ENCODE data around the gene NEU3.

NEU3 gene

DNA sequence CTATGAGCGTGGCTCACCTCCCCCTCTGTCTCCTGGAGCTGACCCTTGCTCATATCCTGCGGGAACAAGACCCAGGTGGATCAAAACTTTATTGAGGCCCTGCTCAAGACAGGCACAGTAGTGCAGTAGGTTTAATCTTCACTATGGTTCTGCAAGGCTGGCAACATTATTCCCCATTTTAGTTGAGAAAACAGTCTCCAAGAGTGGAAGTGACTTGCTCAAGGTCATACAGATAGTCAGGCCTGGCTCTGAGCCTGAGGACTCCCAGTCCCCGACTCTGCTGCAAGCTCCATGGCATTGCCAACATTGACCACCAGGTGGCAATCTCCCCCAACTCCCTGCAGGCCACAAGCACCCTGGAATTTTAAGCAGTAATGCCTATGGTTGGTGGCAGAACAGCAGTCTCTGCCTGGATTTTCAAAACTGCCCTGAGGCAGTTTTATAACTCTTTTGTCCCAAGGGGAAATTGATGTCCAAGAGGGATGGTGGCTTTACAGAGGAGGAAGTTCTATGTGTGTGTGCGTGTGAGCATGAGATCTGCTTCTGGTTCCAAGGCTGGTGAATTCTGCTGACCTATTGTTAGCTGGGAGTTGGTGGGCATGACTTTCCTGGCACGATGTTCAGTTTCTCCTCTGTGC, 34.1 kb downstream of the NEU3 start:
- Histone ChIP-seq H3K27ac (ENCODE audit: low read depth, low read length) (no peak overlapping the region), H3K27me3 (ENCODE audit: control insufficient read depth, insufficient read depth, low read length) (no peaks in the 10 kb centered on the region), H3K4me1 (ENCODE audit: control insufficient read depth, insufficient read depth, low read length) (no peaks in the 10 kb centered on the region), H3K4me3 (ENCODE audit: low read length) (no peak overlapping the region), H3K9ac (ENCODE audit: low read length) (no peak overlapping the region), H3K36me3 (ENCODE audit: control insufficient read depth, insufficient read depth, low read length) (no peaks in the 10 kb centered on the region)

DNA sequence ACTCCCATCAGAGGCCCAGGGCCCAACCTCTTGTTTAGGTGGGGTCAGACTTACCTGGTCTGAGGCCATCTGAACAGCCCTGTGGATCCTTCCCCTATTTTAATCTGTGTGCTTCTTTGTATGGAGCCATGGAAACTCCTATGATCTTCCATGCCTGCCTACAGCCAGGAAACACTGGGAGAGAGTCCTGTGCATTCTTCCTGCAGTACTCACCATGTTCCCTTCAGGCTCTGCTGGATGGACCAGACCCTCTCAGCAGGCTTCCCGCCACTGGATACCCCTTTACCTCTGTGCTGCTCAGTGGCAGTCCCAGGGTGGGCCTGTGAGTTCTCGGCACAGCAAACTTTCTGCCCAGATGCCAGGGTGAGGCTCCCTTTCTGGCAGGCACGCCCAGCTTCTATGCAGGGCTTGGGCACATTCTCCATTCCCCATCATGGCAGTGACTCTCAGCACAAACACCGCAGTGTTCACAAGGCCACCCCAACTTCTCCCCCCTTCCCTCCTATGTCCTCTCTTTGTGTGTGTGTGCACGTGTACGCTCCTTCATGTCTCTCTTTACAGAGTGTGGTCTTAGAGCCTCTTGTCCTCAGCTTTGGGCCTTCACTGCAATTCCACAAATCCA, 34.8 kb downstream of the NEU3 start:
- Histone ChIP-seq H3K9ac (ENCODE audit: low read length) (no peak overlapping the region), H3K36me3 (ENCODE audit: control insufficient read depth, insufficient read depth, low read length) (no peaks in the 10 kb centered on the region), H3K27me3 (ENCODE audit: control insufficient read depth, insufficient read depth, low read length) (no peaks in the 10 kb centered on the region), H3K27ac (ENCODE audit: low read depth, low read length) (no peak overlapping the region), H3K4me3 (ENCODE audit: low read length) (no peak overlapping the region), H3K4me1 (ENCODE audit: control insufficient read depth, insufficient read depth, low read length) (no peaks in the 10 kb centered on the region)

DNA sequence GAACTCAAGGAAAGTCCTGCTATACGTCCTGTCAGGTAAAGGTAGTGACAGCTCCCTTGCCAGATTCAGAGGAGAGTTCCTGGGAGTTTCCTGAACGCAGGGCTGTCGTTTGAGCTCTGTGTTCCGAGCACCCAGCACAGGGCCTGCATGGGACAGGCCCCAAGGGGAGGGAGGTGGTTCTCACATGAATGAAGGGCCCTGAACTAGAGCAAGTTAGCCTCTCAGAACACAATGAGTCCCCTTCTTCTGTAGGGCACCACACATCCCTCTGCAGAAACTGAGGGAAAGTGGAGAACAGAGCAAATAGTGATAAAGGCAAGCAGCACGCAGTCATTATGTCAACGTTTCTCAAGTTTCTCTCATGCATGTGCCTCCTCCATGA, 35.3 kb downstream of the NEU3 start:
- Histone ChIP-seq H3K4me1 (ENCODE audit: control insufficient read depth, insufficient read depth, low read length) (no peaks in the 10 kb centered on the region), H3K27ac (ENCODE audit: low read depth, low read length) (no peak overlapping the region), H3K9ac (ENCODE audit: low read length) (no peak overlapping the region), H3K4me3 (ENCODE audit: low read length) (no peak overlapping the region), H3K27me3 (ENCODE audit: control insufficient read depth, insufficient read depth, low read length) (no peaks in the 10 kb centered on the region), H3K36me3 (ENCODE audit: control insufficient read depth, insufficient read depth, low read length) (no peaks in the 10 kb centered on the region)

DNA sequence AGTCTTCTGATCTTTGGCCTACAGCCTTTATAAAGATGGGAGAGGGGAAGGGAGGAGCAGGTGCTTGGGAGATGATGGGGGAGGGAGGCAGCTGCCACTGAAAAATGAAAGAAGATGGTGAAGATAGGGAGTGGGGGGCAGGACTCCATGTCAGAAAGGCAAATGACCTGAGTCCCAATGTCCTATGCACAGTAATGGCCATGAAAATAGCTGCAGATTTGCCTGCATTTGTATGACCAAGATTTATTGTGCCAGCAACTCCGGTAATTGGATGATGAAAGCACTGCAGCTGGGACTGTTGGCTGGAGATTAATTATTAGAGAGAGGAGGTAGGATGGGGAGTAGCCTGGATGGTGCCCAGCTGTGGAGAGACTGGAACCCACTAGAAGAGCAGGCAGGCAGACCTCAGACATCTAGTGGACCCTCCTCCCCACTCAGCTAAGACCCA, 36.1 kb downstream of the NEU3 start:
- Histone ChIP-seq H3K36me3 (ENCODE audit: control insufficient read depth, insufficient read depth, low read length) (no peaks in the 10 kb centered on the region), H3K4me3 (ENCODE audit: low read length) (no peak overlapping the region), H3K27me3 (ENCODE audit: control insufficient read depth, insufficient read depth, low read length) (no peaks in the 10 kb centered on the region), H3K27ac (ENCODE audit: low read depth, low read length) (no peak overlapping the region), H3K4me1 (ENCODE audit: control insufficient read depth, insufficient read depth, low read length) (no peaks in the 10 kb centered on the region), H3K9ac (ENCODE audit: low read length) (no peak overlapping the region)

DNA sequence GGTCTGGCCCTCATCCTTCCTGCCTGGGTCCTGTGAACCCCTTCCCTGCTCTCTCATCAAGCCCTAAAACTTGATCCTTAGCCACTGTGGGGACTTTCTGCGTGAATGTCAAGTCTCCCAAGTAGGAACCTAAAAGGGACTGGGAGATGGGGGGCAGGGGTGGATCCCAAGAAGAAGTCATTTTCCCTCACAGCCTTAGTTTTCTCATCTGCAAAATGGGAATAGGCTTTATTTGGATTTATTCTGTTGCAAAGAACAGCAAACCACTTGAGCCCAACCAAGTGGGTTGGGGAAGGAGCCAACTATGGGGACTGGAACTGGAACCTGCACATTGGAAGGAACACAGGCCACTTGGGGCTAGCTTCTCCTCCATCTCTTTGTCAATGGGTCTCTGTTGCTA, 36.8 kb downstream of the NEU3 start:
- Histone ChIP-seq H3K9ac (ENCODE audit: low read length) (no peak overlapping the region), H3K27me3 (ENCODE audit: control insufficient read depth, insufficient read depth, low read length) (no peaks in the 10 kb centered on the region), H3K4me3 (ENCODE audit: low read length) (no peak overlapping the region), H3K4me1 (ENCODE audit: control insufficient read depth, insufficient read depth, low read length) (no peaks in the 10 kb centered on the region), H3K27ac (ENCODE audit: low read depth, low read length) (no peak overlapping the region), H3K36me3 (ENCODE audit: control insufficient read depth, insufficient read depth, low read length) (no peaks in the 10 kb centered on the region)

DNA sequence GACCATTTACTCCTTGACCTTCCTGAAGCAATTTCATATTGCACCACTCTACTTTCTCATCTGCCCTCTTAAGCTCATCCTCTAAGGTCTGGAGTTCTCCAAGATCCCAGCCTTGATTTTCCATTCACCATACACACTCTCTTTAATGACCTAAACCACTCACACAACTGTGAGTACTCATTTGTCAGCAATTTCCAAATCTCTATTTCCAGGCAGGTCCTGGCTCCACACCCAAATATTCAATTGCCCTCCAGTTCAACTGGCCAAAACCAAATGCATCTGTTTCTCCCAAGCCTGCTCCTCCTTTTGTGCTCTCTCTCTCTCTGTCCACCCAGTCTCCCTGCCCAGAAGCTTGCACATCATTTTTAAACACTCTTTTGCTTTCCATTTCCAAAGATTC, 39.6 kb downstream of the NEU3 start:
- Histone ChIP-seq H3K4me3 (ENCODE audit: low read length) (no peak overlapping the region), H3K27ac (ENCODE audit: low read depth, low read length) (no peak overlapping the region), H3K9ac (ENCODE audit: low read length) (no peak overlapping the region), H3K27me3 (ENCODE audit: control insufficient read depth, insufficient read depth, low read length) (no peaks in the 10 kb centered on the region), H3K4me1 (ENCODE audit: control insufficient read depth, insufficient read depth, low read length) (no peaks in the 10 kb centered on the region), H3K36me3 (ENCODE audit: control insufficient read depth, insufficient read depth, low read length) (no peaks in the 10 kb centered on the region)

DNA sequence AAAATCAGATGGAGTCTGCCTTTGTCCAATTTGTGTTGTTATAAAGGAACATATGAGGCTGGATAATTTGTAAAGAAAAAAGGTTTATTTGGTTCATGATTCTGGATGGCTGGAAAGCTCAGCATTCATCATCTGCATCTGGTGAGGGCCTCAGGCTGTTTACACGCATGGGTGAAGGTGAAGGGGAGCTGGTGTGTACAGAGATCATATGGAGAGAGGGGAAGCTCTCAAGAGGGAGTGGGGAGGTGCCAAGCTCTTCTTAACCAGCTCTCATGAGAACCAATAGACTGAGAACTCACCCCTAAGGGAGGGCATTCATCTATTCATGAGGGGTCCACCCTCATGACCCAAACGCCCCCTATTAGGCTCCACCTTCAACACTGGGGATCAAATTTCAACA, 40.0 kb downstream of the NEU3 start:
- no peaks in the 10 kb centered on the region for H3K4me1 ChIP-seq (ENCODE audit: control insufficient read depth, insufficient read depth, low read length)
- no peak overlapping the region for H3K9ac ChIP-seq (ENCODE audit: low read length)
- no peaks in the 10 kb centered on the region for H3K27me3 ChIP-seq (ENCODE audit: control insufficient read depth, insufficient read depth, low read length)
- H3K36me3 ChIP-seq (ENCODE audit: control insufficient read depth, insufficient read depth, low read length): no peaks in the 10 kb centered on the region
- no peak overlapping the region for H3K27ac ChIP-seq (ENCODE audit: low read depth, low read length)
- no peak overlapping the region for H3K4me3 ChIP-seq (ENCODE audit: low read length)

DNA sequence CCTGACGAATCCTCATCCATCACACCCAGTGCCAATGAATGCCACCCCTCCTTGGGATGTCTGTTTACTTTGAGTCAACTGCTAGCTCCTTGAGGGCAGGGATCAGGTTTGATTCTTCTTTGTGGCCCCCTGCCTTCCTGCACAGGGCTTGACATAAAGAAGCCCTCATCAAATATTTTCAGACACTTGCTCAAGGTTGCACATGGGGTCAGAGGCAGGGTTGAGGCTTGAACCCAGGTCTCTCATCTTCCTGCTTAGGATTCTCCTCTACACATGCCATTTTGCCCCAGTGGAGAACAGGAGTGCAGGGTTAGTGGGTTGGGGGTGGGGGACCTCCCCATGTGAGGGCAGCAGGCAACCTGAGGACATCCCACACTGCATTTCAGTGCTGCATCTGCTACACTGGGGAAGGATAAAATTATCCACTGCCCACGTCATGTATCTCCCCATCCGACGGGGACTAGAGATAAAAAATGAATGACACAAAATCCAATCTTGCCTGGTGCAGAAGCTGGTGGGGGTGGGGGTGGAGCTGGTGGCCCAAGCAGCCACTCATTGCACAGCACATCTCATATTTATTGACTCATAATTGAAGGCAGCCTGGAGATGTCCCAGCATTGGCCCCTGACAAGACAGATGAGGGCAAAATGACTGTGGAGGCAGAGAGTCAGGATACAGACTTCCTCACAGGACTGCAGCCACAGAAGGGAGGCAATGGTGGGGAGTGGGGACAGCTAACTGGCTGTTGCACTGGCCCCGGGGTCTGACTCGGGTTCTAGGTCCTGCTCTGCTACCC, 41.3 kb downstream of the NEU3 start:
- Histone ChIP-seq H3K27me3 (ENCODE audit: control insufficient read depth, insufficient read depth, low read length) (no peaks in the 10 kb centered on the region), H3K4me1 (ENCODE audit: control insufficient read depth, insufficient read depth, low read length) (no peaks in the 10 kb centered on the region), H3K27ac (ENCODE audit: low read depth, low read length) (no peak overlapping the region), H3K9ac (ENCODE audit: low read length) (no peak overlapping the region), H3K36me3 (ENCODE audit: control insufficient read depth, insufficient read depth, low read length) (no peaks in the 10 kb centered on the region), H3K4me3 (ENCODE audit: low read length) (no peak overlapping the region)

DNA sequence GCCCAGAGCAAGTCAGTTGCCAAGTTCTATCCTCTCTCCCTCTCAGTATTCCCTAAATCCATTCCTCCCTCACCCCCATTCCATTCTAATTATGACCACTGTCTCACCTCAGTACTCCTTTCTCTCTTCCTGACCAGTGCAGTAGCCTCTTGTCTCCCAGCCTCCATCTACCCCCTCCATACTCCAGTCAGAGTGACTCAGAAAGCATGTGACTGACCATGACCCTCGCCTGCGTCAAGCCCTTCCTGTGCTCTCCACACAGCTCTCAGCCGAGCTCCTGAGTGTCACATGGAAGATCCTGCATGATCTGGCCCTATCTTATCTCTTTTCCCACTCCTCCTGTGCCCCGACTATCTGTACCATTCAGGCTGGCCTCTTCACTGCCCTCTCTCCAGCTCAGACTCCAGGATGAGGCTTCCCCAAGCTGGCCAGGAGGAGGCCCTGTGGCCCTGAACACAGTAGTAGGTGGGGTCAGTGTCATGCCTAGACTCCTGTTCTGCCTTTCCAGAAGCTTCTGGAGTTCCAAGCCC, 42.6 kb downstream of the NEU3 start:
- Histone ChIP-seq H3K27ac (ENCODE audit: low read depth, low read length) (no peak overlapping the region), H3K36me3 (ENCODE audit: control insufficient read depth, insufficient read depth, low read length) (no peaks in the 10 kb centered on the region), H3K27me3 (ENCODE audit: control insufficient read depth, insufficient read depth, low read length) (no peaks in the 10 kb centered on the region), H3K4me1 (ENCODE audit: control insufficient read depth, insufficient read depth, low read length) (no peaks in the 10 kb centered on the region), H3K4me3 (ENCODE audit: low read length) (no peak overlapping the region), H3K9ac (ENCODE audit: low read length) (no peak overlapping the region)

DNA sequence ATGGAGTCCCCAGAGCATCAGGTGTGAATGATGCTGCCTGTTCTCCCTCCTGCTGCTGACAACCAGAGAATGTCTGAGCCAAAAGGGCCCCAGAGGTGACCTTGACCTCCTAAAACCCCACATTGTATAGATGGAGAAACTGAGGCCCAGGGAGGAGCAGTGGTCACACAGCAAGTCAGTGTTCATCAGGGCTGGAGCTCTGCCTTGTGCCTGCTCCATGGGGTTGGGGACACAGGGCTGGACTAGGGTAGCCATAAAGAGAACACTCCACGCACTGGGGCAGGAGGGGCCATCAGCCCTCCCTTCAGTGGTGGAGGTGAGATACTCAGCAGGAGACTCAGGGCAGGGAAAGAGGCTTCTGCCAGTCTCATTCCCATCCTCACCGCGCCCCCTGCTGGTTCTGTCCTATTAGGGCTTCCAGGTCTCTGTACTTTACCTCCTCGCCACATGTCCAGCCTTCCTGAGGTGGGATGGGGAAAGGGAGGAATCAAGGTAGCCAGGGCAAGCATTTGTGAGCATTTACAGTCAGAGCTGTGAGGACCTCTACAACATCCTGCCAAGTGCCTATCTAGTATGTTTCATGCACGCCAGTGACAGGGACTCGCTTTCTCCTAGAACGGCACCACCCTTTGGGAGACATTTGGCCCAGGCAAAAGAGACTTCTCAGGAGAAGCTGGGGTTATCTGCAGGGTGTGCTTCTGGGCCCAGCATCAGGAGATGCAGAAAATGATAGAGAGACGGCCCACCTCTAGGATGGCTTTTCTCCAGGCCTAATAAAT, 43.2 kb downstream of the NEU3 start:
- no peak overlapping the region for H3K27ac ChIP-seq (ENCODE audit: low read depth, low read length)
- H3K27me3 ChIP-seq (ENCODE audit: control insufficient read depth, insufficient read depth, low read length): no peaks in the 10 kb centered on the region
- no peaks in the 10 kb centered on the region for H3K36me3 ChIP-seq (ENCODE audit: control insufficient read depth, insufficient read depth, low read length)
- H3K4me1 ChIP-seq (ENCODE audit: control insufficient read depth, insufficient read depth, low read length): no peaks in the 10 kb centered on the region
- no peak overlapping the region for H3K4me3 ChIP-seq (ENCODE audit: low read length)
- H3K9ac ChIP-seq (ENCODE audit: low read length): no peak overlapping the region

DNA sequence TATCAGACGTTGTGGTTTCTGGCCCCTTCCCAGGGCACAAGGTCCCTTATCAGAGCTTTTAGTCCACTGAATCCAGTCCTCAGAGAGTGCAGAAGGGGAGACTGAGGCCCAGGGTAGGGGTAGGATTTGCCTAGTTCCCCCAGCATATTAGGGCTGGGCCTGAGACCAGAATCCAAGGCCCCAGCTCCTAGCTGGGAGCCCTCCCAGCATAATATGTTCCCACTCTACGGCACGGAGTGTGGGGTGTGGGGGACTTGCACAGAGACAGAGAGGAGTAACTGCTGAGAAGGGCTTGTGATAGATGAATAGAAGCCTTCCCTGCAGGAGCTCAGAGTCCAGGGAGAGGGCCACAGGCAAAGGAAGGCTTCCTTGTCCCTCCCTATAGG, 43.8 kb downstream of the NEU3 start:
- H3K4me3 ChIP-seq (ENCODE audit: low read length): no peak overlapping the region
- H3K36me3 ChIP-seq (ENCODE audit: control insufficient read depth, insufficient read depth, low read length): no peaks in the 10 kb centered on the region
- H3K27me3 ChIP-seq (ENCODE audit: control insufficient read depth, insufficient read depth, low read length): no peaks in the 10 kb centered on the region
- no peak overlapping the region for H3K9ac ChIP-seq (ENCODE audit: low read length)
- no peaks in the 10 kb centered on the region for H3K4me1 ChIP-seq (ENCODE audit: control insufficient read depth, insufficient read depth, low read length)
- H3K27ac ChIP-seq (ENCODE audit: low read depth, low read length): no peak overlapping the region

DNA sequence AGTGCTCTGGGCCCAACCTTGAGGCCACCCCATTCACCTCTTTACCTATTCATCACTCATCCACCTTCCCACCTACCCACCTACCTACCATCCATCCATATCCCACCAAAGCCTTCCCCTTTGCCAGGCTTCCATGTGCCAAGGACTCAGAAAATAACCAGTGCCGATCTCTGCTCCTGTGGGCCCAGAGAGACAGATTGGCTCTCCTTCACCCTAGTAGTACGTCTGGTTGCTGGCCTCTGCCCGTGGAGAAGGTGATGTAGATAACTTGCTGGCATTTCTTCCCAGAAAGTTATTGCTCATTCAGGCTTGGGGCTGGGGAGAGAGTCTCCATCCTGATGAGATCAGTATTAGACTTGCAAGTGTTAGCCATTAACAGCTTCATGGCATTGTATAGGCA, 45.2 kb downstream of the NEU3 start:
- Histone ChIP-seq H3K9ac (ENCODE audit: low read length) (no peak overlapping the region), H3K4me3 (ENCODE audit: low read length) (no peak overlapping the region), H3K27ac (ENCODE audit: low read depth, low read length) (no peak overlapping the region), H3K36me3 (ENCODE audit: control insufficient read depth, insufficient read depth, low read length) (no peaks in the 10 kb centered on the region), H3K4me1 (ENCODE audit: control insufficient read depth, insufficient read depth, low read length) (no peaks in the 10 kb centered on the region), H3K27me3 (ENCODE audit: control insufficient read depth, insufficient read depth, low read length) (no peaks in the 10 kb centered on the region)

Measured in rectal smooth muscle tissue (tissue), 1 donor.